ENCODE results near the gene NACA. TPM values are rescaled to one million over a fixed set of nuclear protein-coding genes. Genes with fewer than 3 reads are reported as not detected.
A peak's percentile ranks its signal among the peaks of the same experiment; 100 is the strongest.
"Not testable (repeated sequence)": the region's sequence is repeated elsewhere in the genome, so short reads cannot be mapped to it uniquely, and the experiment has no call there.

The NACA gene
- total RNA-seq, 1 experiment from 2014 or later = 1,420 TPM

- intact Hi-C loops (cut with micrococcal nuclease) = no loop called here
- no peak overlapping the region for H3K4me2 ChIP-seq (ENCODE audit: low read length)
- H3K4me1 ChIP-seq (ENCODE audit: insufficient read depth, low read length) = peaks cover 7% of the 10 kb centered on the region
- ChIA-PET POLR2A (ENCODE audit: unreplicated experiment) (no interaction called here), CTCF (no interaction called here)
- no peak for DNase-seq
- no peak for ATAC-seq
- H3K27ac ChIP-seq (ENCODE audit: low read length) = no peak overlapping the region
- no peak overlapping the region for H3K9ac ChIP-seq (ENCODE audit: low read length)
- no peaks in the 10 kb centered on the region for H3K9me2 ChIP-seq (replicated peaks; ENCODE audit: low read length)
- H3K27me3 ChIP-seq (ENCODE audit: low read length) = no peaks in the 10 kb centered on the region
- H3K4me3 ChIP-seq (ENCODE audit: low read length) = no peak overlapping the region
- peaks cover 14% of the 10 kb centered on the region; the same call in 1 of the 2 replicates for H3K36me3 ChIP-seq (ENCODE audit: low read depth, low read length)
- no peaks in the 10 kb centered on the region for H3K9me3 ChIP-seq (ENCODE audit: low read length)
- H3K79me2 ChIP-seq (ENCODE audit: low read length) = peaks cover 19% of the 10 kb centered on the region
- BruUV-seq (replicated peaks) = no TSS peak
- TF ChIP-seq, protein P1, sequence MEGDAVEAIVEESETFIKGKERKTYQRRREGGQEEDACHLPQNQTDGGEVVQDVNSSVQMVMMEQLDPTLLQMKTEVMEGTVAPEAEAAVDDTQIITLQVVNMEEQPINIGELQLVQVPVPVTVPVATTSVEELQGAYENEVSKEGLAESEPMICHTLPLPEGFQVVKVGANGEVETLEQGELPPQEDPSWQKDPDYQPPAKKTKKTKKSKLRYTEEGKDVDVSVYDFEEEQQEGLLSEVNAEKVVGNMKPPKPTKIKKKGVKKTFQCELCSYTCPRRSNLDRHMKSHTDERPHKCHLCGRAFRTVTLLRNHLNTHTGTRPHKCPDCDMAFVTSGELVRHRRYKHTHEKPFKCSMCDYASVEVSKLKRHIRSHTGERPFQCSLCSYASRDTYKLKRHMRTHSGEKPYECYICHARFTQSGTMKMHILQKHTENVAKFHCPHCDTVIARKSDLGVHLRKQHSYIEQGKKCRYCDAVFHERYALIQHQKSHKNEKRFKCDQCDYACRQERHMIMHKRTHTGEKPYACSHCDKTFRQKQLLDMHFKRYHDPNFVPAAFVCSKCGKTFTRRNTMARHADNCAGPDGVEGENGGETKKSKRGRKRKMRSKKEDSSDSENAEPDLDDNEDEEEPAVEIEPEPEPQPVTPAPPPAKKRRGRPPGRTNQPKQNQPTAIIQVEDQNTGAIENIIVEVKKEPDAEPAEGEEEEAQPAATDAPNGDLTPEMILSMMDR (conservative IDR thresholded peaks at IDR 0.05; ENCODE audit: low read depth, low read length) = no peak
- TF ChIP-seq EZH2 (IDR thresholded peaks at IDR 0.05; ENCODE audit: low read length, unreplicated experiment) (no peak), EZH2phosphoT487 (IDR thresholded peaks at IDR 0.05; ENCODE audit: borderline replicate concordance, low read length) (no peak)
- no peaks in the 10 kb centered on the region for H4K20me1 ChIP-seq (ENCODE audit: low read length)
- H2AFZ ChIP-seq (ENCODE audit: low read length) = no peak overlapping the region
- no peaks in the 10 kb centered on the region for H3F3A ChIP-seq (ENCODE audit: low read length, unreplicated experiment)
Observed at GRCh38 chr12:56749853-56750252, 24.8 kb upstream of the NACA start.

DNA sequence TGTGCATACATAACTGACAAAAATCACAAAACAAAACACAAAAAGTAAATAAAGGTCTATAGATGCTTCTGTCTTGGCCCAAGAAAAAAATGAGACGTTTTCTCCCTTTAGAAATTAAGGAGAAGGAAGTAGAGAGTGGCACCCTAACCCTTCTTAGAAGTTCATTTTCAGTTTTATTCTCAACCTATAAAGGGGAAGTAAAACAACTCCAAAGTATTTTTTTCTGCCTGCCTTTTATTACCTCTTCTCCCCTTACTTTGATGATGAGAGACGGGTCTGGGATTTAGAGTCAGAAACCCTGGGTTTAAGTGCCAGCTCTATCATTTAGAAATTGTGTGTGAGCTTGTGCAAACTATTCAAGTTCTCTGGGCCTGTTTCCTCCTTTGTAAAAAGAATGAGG is 24.3 kb upstream of the NACA start:
- BruUV-seq (replicated peaks) = no TSS peak
- Histone ChIP-seq H3F3A (ENCODE audit: low read length, unreplicated experiment) (no peaks in the 10 kb centered on the region), H3K9me3 (ENCODE audit: low read length) (no peaks in the 10 kb centered on the region), H2AFZ (ENCODE audit: low read length) (no peak overlapping the region), H3K36me3 (ENCODE audit: low read depth, low read length) (peaks cover 17% of the 10 kb centered on the region; the same call in 1 of the 2 replicates), H3K4me1 (ENCODE audit: insufficient read depth, low read length) (peaks cover 7% of the 10 kb centered on the region), H3K4me2 (ENCODE audit: low read length) (no peak overlapping the region), H3K9ac (ENCODE audit: low read length) (no peak overlapping the region), H3K27me3 (ENCODE audit: low read length) (no peaks in the 10 kb centered on the region), H3K9me2 (replicated peaks; ENCODE audit: low read length) (no peaks in the 10 kb centered on the region), H4K20me1 (ENCODE audit: low read length) (no peaks in the 10 kb centered on the region), H3K27ac (ENCODE audit: low read length) (no peak overlapping the region), H3K4me3 (ENCODE audit: low read length) (no peak overlapping the region), H3K79me2 (ENCODE audit: low read length) (peaks cover 19% of the 10 kb centered on the region)
- TF ChIP-seq, protein P1 (conservative IDR thresholded peaks at IDR 0.05; ENCODE audit: low read depth, low read length) = no peak
- no peak for TF ChIP-seq EZH2phosphoT487 (IDR thresholded peaks at IDR 0.05; ENCODE audit: borderline replicate concordance, low read length)
- no peak for TF ChIP-seq EZH2 (IDR thresholded peaks at IDR 0.05; ENCODE audit: low read length, unreplicated experiment)
- POLR2A ChIA-PET (ENCODE audit: unreplicated experiment) = no interaction called here
- ATAC-seq (no peak), DNase-seq (no peak)
- intact Hi-C loops (cut with micrococcal nuclease) = no loop called here
- CTCF ChIA-PET = no interaction called here

- Histone ChIP-seq H3K9me2 (replicated peaks; ENCODE audit: low read length) (no peaks in the 10 kb centered on the region), H3K9ac (ENCODE audit: low read length) (no peak overlapping the region), H4K20me1 (ENCODE audit: low read length) (peaks cover 11% of the 10 kb centered on the region), H3K9me3 (ENCODE audit: low read length) (no peaks in the 10 kb centered on the region), H3K4me2 (ENCODE audit: low read length) (no peak overlapping the region), H3K79me2 (ENCODE audit: low read length) (peaks cover 19% of the 10 kb centered on the region), H3K4me3 (ENCODE audit: low read length) (no peak overlapping the region), H3F3A (ENCODE audit: low read length, unreplicated experiment) (no peaks in the 10 kb centered on the region), H3K27ac (ENCODE audit: low read length) (no peak overlapping the region), H2AFZ (ENCODE audit: low read length) (no peak overlapping the region), H3K36me3 (ENCODE audit: low read depth, low read length) (peaks cover 19% of the 10 kb centered on the region), H3K4me1 (ENCODE audit: insufficient read depth, low read length) (peaks cover 9% of the 10 kb centered on the region), H3K27me3 (ENCODE audit: low read length) (no peaks in the 10 kb centered on the region)
- TF ChIP-seq EZH2 (IDR thresholded peaks at IDR 0.05; ENCODE audit: low read length, unreplicated experiment) = no peak
- TF ChIP-seq, protein P1 (conservative IDR thresholded peaks at IDR 0.05; ENCODE audit: low read depth, low read length) = no peak
- TF ChIP-seq EZH2phosphoT487 (IDR thresholded peaks at IDR 0.05; ENCODE audit: borderline replicate concordance, low read length) = no peak
- CTCF ChIA-PET = interaction anchor here (0.7 kb wide), 1 partner anchor 361 kb away, joined by 3 read pairs; no protein-coding TSS in a partner anchor
- no peak for ATAC-seq
- DNase-seq = no peak
- intact Hi-C loops (cut with micrococcal nuclease) = no loop called here
- BruUV-seq (replicated peaks) = no TSS peak
- POLR2A ChIA-PET (ENCODE audit: unreplicated experiment) = no interaction called here
Observed at GRCh38 chr12:56728139-56728861, 3.2 kb upstream of the NACA start.

DNA sequence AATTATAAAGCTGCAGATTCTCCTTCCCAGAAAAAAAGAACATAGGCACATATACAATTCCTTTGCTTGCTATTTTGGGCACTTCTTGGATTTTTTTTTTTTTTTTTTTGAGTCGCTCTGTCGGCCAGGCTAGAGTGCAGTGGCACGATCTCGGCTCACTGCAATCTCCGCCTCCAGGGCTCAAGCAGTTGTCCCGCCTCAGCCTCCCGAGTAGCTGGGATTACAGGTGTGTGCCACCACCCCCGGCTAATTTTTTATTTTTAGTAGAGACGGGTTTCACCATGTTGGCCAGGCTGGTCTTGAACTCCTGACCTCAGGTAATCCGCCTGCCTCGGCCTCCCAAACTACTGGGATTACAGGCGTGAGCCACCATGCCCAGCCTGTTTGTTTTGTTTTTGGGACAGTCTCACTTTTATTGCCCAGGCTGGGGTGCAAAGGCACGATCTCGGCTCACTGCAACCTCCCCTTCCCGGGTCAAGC is 1.1 kb upstream of the NACA start:
- H3K9ac ChIP-seq (ENCODE audit: low read length) = peak overlapping the region; percentile 99; the same call in 1 of the 2 replicates
- H3K4me1 ChIP-seq (ENCODE audit: insufficient read depth, low read length) = peaks cover 28% of the 10 kb centered on the region
- ATAC-seq; H3F3A ChIP-seq (ENCODE audit: low read length, unreplicated experiment); intact Hi-C loops (cut with micrococcal nuclease); POLR2A ChIA-PET (ENCODE audit: unreplicated experiment); H3K9me3 ChIP-seq (ENCODE audit: low read length); H3K27me3 ChIP-seq (ENCODE audit: low read length); H3K27ac ChIP-seq (ENCODE audit: low read length); DNase-seq; H2AFZ ChIP-seq (ENCODE audit: low read length); H3K9me2 ChIP-seq (replicated peaks; ENCODE audit: low read length); BruUV-seq (replicated peaks): not testable (repeated sequence)
- H3K36me3 ChIP-seq (ENCODE audit: low read depth, low read length) = peaks cover 29% of the 10 kb centered on the region
- peaks cover 31% of the 10 kb centered on the region for H4K20me1 ChIP-seq (ENCODE audit: low read length)
- CTCF ChIA-PET = interaction anchor here (1.6 kb wide), 1 partner anchor 89 kb away, joined by 6 read pairs; no protein-coding TSS in a partner anchor
- H3K4me2 ChIP-seq (ENCODE audit: low read length) = peak overlapping the region; percentile 98
- peak overlapping the region; percentile 88 for H3K4me3 ChIP-seq (ENCODE audit: low read length)
- peaks cover 39% of the 10 kb centered on the region for H3K79me2 ChIP-seq (ENCODE audit: low read length)

All from PC-3 (cell line).